ENCODE results near the gene RIMS4. TPM values are rescaled to one million over a fixed set of nuclear protein-coding genes. Genes with fewer than 3 reads are reported as not detected.

Gene RIMS4
- total and polyA plus RNA-seq, 4 donors = not detected

GRCh38 chr20:44735816-44736169 is 74.6 kb downstream of the RIMS4 start (continued):
- TF ChIP-seq, protein P1, sequence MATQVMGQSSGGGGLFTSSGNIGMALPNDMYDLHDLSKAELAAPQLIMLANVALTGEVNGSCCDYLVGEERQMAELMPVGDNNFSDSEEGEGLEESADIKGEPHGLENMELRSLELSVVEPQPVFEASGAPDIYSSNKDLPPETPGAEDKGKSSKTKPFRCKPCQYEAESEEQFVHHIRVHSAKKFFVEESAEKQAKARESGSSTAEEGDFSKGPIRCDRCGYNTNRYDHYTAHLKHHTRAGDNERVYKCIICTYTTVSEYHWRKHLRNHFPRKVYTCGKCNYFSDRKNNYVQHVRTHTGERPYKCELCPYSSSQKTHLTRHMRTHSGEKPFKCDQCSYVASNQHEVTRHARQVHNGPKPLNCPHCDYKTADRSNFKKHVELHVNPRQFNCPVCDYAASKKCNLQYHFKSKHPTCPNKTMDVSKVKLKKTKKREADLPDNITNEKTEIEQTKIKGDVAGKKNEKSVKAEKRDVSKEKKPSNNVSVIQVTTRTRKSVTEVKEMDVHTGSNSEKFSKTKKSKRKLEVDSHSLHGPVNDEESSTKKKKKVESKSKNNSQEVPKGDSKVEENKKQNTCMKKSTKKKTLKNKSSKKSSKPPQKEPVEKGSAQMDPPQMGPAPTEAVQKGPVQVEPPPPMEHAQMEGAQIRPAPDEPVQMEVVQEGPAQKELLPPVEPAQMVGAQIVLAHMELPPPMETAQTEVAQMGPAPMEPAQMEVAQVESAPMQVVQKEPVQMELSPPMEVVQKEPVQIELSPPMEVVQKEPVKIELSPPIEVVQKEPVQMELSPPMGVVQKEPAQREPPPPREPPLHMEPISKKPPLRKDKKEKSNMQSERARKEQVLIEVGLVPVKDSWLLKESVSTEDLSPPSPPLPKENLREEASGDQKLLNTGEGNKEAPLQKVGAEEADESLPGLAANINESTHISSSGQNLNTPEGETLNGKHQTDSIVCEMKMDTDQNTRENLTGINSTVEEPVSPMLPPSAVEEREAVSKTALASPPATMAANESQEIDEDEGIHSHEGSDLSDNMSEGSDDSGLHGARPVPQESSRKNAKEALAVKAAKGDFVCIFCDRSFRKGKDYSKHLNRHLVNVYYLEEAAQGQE (IDR thresholded peaks at IDR 0.05) = no peak
- TF ChIP-seq GABPA (IDR thresholded peaks at IDR 0.05 in 1 of 2, conservative IDR thresholded peaks at IDR 0.05 in 1 of 2) = no peak
- TF ChIP-seq HNF4G (IDR thresholded peaks at IDR 0.05) = no peak
- no peak for TF ChIP-seq JUND (IDR thresholded peaks at IDR 0.05)
- no peak for TF ChIP-seq NR2F2 (IDR thresholded peaks at IDR 0.05)

- TF ChIP-seq RAD21 (IDR thresholded peaks at IDR 0.05) (no peak), TAF1 (conservative IDR thresholded peaks at IDR 0.05) (no peak), NR2F2 (IDR thresholded peaks at IDR 0.05) (no peak), GABPA (IDR thresholded peaks at IDR 0.05 in 1 of 2, conservative IDR thresholded peaks at IDR 0.05 in 1 of 2) (no peak), HNF4A (conservative IDR thresholded peaks at IDR 0.05) (no peak), ZBTB33 (IDR thresholded peaks at IDR 0.05) (no peak), RXRA (IDR thresholded peaks at IDR 0.05) (no peak), JUND (IDR thresholded peaks at IDR 0.05) (no peak)
- TF ChIP-seq, protein P2, sequence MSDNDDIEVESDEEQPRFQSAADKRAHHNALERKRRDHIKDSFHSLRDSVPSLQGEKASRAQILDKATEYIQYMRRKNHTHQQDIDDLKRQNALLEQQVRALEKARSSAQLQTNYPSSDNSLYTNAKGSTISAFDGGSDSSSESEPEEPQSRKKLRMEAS (IDR thresholded peaks at IDR 0.05) = no peak
- TF ChIP-seq, protein P1 (IDR thresholded peaks at IDR 0.05) = no peak
- 83% methylated on average over 3 of the region's 3 CpGs for WGBS
- H3K27ac ChIP-seq (ENCODE audit: low read depth in 1 of 2, low read length in 2 of 2) = no peak overlapping the region
Measured at GRCh38 chr20:44734938-44735337, 75.4 kb downstream of the RIMS4 start.

More at GRCh38 chr20:44734938-44735337, 75.4 kb downstream of the RIMS4 start:
- Histone ChIP-seq H3K4me1 (ENCODE audit: control insufficient read depth in 4 of 4, insufficient read depth in 4 of 4, low read length in 3 of 4) (peaks cover 0 to 4% (median 0%) of the 10 kb centered on the region in 4 donors), H3K27me3 (ENCODE audit: control insufficient read depth in 4 of 4, insufficient read depth in 4 of 4, low read length in 3 of 4) (no peaks in the 10 kb centered on the region), H3K9me3 (ENCODE audit: control insufficient read depth in 4 of 4, low read length in 3 of 4) (no peaks in the 10 kb centered on the region), H3K4me3 (ENCODE audit: low read depth in 1 of 3, low read length in 3 of 3) (no peak overlapping the region), H3K9ac (ENCODE audit: low read depth in 1 of 2, low read length in 2 of 2) (no peak overlapping the region), H3K36me3 (ENCODE audit: control insufficient read depth in 4 of 4, insufficient read depth in 3 of 4, low read depth in 1 of 4, low read length in 3 of 4) (no peaks in the 10 kb centered on the region)
- DNase-seq (ENCODE audit: low spot score) = no peak

All from liver (tissue), 9 donors.